ENCODE measurements around the gene ATAT1. TPM values are rescaled to one million over a fixed set of nuclear protein-coding genes. Genes with fewer than 3 reads are reported as not detected.

Gene ATAT1
- total and polyA plus RNA-seq, 9 of the 15 experiments (the other 6 are each of a cell fraction or from before 2014, with no cell fraction given) = 0.65 to 5.8 (median 1.6) TPM

- TF ChIP-seq RREB1 (CRISPR knock-in tag; IDR thresholded peaks at IDR 0.05) = no peak
- TF ChIP-seq IRF2 (CRISPR knock-in tag; IDR thresholded peaks at IDR 0.05) = no peak
- TF ChIP-seq FOXK1 (CRISPR knock-in tag; IDR thresholded peaks at IDR 0.05; ENCODE audit: borderline replicate concordance) = peak; percentile 97
- peak; percentile 3; the same call in 1 of the 2 replicates for TF ChIP-seq NFATC3 (IDR thresholded peaks at IDR 0.05)
- no peak for TF ChIP-seq L3MBTL2 (IDR thresholded peaks at IDR 0.05)
- TF ChIP-seq RCOR1 (IDR thresholded peaks at IDR 0.05; ENCODE audit: borderline replicate concordance in 1 of 2, low read depth in 2 of 2, low read length in 2 of 2) = no peak
- no peak for TF ChIP-seq TEAD2 (tag; IDR thresholded peaks at IDR 0.05)
- TF ChIP-seq CBFA2T2 (conservative IDR thresholded peaks at IDR 0.05) = no peak; the same call in 1 of the 2 replicates
- 0 out of 2 replicates have a peak, but pooled peaks have one; percentile 11 for TF ChIP-seq CREB5 (CRISPR knock-in tag; IDR thresholded peaks at IDR 0.05)
- peak; percentile 85 for TF ChIP-seq MTA3 (IDR thresholded peaks at IDR 0.05; ENCODE audit: borderline replicate concordance)
- TF ChIP-seq ZKSCAN3 (CRISPR knock-in tag; IDR thresholded peaks at IDR 0.05) = no peak
- no peak for TF ChIP-seq KAT2B (IDR thresholded peaks at IDR 0.05; ENCODE audit: low read depth, low read length)
- no peak for TF ChIP-seq RBBP5 (IDR thresholded peaks at IDR 0.05; ENCODE audit: borderline replicate concordance, insufficient read depth, low read length, poor library complexity, severe bottlenecking)
- peak in 1 of 2 experiments; percentile 3; a peak in 2 of 4 replicates for TF ChIP-seq TBL1XR1 (IDR thresholded peaks at IDR 0.05; ENCODE audit: low read length in 2 of 2)
- TF ChIP-seq ELK3 (CRISPR knock-in tag; IDR thresholded peaks at IDR 0.05) = peak; percentile 0; the same call in 1 of the 2 replicates
- TF ChIP-seq GABPA (tag; conservative IDR thresholded peaks at IDR 0.05; ENCODE audit: low read depth) = no peak
- peak; percentile 5; the same call in 1 of the 2 replicates for TF ChIP-seq ZKSCAN1 (IDR thresholded peaks at IDR 0.05; ENCODE audit: low read depth, low read length)
- peak; percentile 98; the same call in 1 of the 2 replicates for TF ChIP-seq ZC3H4 (CRISPR knock-in tag; IDR thresholded peaks at IDR 0.05; ENCODE audit: borderline replicate concordance)
- no peak for TF ChIP-seq ADNP (tag; IDR thresholded peaks at IDR 0.05)
- TF ChIP-seq HDAC3 (IDR thresholded peaks at IDR 0.05; ENCODE audit: borderline replicate concordance, partially characterized antibody) = peak; percentile 1
Observed at GRCh38 chr6:30615958-30616810, 10.5 kb upstream of the ATAT1 start (continued).

Data from K562 (cell line).